GM12892 (cell line): ENCODE results near the gene VPS13D.

Experiments used
- DNase-seq: peaks from one replicate; pipeline ENCODE4 v3.0.0; 2011; ENCODE audit not compliant: insufficient read length
- FAIRE-seq: peaks from 2 replicates; lab custom pipeline; 2011; peaks lifted over from hg19 to GRCh38; lab: Jason Lieb, UNC
- POLR2A ChIP-seq: IDR thresholded peaks from 2 replicates; pipeline ENCODE4 v1.6.1; 2011; ENCODE audit warnings: low read depth, low read length, control low read depth
- POLR2AphosphoS5 ChIP-seq: IDR thresholded peaks from 2 replicates; pipeline ENCODE4 v1.6.1; 2011; ENCODE audit warnings: low read depth, low read length, control low read depth
- TAF1 ChIP-seq: IDR thresholded peaks from 2 replicates; pipeline ENCODE4 v1.6.1; 2011; ENCODE audit warnings: low read depth, mild to moderate bottlenecking, control low read depth, low read length, borderline replicate concordance

Gene VPS13D

GRCh38 chr1:12398479-12398878 lies 168.6 kb downstream of the VPS13D start:
- DNase-seq (no peak), FAIRE-seq (no peak)
- TF ChIP-seq TAF1, result no peak
- no peak for TF ChIP-seq POLR2A
- no peak for TF ChIP-seq POLR2AphosphoS5

- no peak for TF ChIP-seq POLR2AphosphoS5
- no peak for TF ChIP-seq TAF1
- TF ChIP-seq POLR2A, result no peak
- DNase-seq (no peak), FAIRE-seq (no peak)
Measured at GRCh38 chr1:12400027-12400693, 170.3 kb downstream of the VPS13D start.

- FAIRE-seq, result no peak
- no peak for DNase-seq
- TF ChIP-seq TAF1 (no peak), POLR2A (no peak), POLR2AphosphoS5 (no peak)
Measured at GRCh38 chr1:12402159-12402673, 172.4 kb downstream of the VPS13D start.

- TF ChIP-seq TAF1, result no peak
- no peak for TF ChIP-seq POLR2AphosphoS5
- TF ChIP-seq POLR2A, result no peak
- no peak for FAIRE-seq
- no peak for DNase-seq
Measured at GRCh38 chr1:12402842-12403241, 173.0 kb downstream of the VPS13D start.

- DNase-seq (no peak), FAIRE-seq (no peak)
- no peak for TF ChIP-seq POLR2AphosphoS5
Measured at GRCh38 chr1:12404918-12405317, 175.1 kb downstream of the VPS13D start.

GRCh38 chr1:12405325-12406210 lies 175.7 kb downstream of the VPS13D start:
- TF ChIP-seq TAF1 (no peak), POLR2A (no peak), POLR2AphosphoS5 (no peak)
- DNase-seq (no peak), FAIRE-seq (no peak)

- DNase-seq (no peak), FAIRE-seq (no peak)
- no peak for TF ChIP-seq TAF1
- no peak for TF ChIP-seq POLR2AphosphoS5
- no peak for TF ChIP-seq POLR2A
Measured at GRCh38 chr1:12406211-12407021, 176.6 kb downstream of the VPS13D start.

GRCh38 chr1:12407050-12407961 lies 177.5 kb downstream of the VPS13D start:
- DNase-seq (no peak), FAIRE-seq (no peak)
- TF ChIP-seq POLR2A, result no peak
- no peak for TF ChIP-seq TAF1
- no peak for TF ChIP-seq POLR2AphosphoS5

GRCh38 chr1:12407962-12408454 lies 178.2 kb downstream of the VPS13D start:
- TF ChIP-seq TAF1, result no peak
- DNase-seq (no peak), FAIRE-seq (no peak)

GRCh38 chr1:12408662-12409061 lies 178.8 kb downstream of the VPS13D start:
- TF ChIP-seq TAF1, result no peak
- no peak for TF ChIP-seq POLR2A
- TF ChIP-seq POLR2AphosphoS5, result no peak
- FAIRE-seq, result no peak
- no peak for DNase-seq

- no peak for TF ChIP-seq POLR2A
- no peak for TF ChIP-seq POLR2AphosphoS5
- TF ChIP-seq TAF1, result no peak
- no peak for FAIRE-seq
Measured at GRCh38 chr1:12409681-12410080, 179.9 kb downstream of the VPS13D start.

More at GRCh38 chr1:12409681-12410080, 179.9 kb downstream of the VPS13D start:
- DNase-seq, result no peak
